ENCODE data around the gene SH3D19.

The SH3D19 gene

DNA sequence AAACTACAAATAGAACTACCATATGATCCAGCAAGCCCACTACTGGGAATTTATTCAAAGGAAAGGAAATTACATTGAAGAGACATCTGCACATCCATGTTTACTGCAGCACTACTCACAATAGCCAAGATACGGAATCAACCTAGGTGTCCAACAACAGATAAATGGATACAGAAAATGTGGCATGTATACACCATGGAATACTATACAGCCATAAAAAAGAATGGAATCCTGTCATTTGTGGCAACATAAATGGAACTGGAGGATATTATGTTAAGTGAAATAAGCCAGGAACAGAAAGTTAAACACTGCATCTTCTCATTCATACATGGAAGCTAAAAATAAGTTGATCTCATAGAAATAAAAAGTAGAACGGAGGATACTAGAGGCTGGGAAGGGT lies 167.9 kb downstream of the SH3D19 start:
- TF ChIP-seq, protein P1, sequence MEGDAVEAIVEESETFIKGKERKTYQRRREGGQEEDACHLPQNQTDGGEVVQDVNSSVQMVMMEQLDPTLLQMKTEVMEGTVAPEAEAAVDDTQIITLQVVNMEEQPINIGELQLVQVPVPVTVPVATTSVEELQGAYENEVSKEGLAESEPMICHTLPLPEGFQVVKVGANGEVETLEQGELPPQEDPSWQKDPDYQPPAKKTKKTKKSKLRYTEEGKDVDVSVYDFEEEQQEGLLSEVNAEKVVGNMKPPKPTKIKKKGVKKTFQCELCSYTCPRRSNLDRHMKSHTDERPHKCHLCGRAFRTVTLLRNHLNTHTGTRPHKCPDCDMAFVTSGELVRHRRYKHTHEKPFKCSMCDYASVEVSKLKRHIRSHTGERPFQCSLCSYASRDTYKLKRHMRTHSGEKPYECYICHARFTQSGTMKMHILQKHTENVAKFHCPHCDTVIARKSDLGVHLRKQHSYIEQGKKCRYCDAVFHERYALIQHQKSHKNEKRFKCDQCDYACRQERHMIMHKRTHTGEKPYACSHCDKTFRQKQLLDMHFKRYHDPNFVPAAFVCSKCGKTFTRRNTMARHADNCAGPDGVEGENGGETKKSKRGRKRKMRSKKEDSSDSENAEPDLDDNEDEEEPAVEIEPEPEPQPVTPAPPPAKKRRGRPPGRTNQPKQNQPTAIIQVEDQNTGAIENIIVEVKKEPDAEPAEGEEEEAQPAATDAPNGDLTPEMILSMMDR (IDR thresholded peaks at IDR 0.05), result no peak

DNA sequence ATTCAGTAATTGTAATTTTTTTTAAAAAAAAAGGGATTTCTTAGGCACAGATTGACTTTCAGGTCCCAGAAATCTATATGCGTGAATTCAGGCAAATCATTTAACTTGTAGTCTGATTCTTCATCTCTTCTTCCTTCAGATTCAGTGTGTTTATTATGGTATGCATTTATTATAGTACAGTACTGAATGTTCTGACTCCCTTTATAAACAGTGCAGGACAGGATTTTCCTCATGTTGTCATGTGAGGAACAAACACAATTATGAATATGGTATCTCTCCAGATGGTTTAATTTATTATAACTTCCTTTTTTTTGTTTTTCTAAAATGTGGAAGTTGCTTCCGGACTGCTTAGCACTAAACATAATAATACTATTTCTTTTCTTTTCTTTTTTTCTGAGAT lies 171.8 kb downstream of the SH3D19 start:
- TF ChIP-seq, protein P1 (IDR thresholded peaks at IDR 0.05), result no peak

DNA sequence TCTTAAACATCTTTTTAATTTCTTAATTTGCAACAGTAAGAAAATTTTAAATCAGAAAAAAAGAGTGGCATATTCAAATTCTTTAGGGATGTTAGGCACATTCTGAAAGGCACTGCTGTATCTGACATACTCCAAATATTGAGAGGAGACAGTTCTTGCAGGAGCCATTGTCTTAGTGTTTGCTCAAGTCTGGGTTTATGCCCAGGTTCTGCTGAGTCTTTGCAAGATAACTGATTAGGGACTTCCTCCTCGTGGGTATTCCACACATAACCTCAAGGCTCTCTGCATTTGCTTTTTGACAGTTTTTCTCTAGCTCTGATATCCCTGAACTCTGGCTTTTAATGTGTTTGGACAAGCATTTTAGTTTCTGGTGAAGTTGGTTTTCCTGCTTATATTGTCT lies 173.4 kb downstream of the SH3D19 start:
- TF ChIP-seq, protein P1 (IDR thresholded peaks at IDR 0.05), result no peak

DNA sequence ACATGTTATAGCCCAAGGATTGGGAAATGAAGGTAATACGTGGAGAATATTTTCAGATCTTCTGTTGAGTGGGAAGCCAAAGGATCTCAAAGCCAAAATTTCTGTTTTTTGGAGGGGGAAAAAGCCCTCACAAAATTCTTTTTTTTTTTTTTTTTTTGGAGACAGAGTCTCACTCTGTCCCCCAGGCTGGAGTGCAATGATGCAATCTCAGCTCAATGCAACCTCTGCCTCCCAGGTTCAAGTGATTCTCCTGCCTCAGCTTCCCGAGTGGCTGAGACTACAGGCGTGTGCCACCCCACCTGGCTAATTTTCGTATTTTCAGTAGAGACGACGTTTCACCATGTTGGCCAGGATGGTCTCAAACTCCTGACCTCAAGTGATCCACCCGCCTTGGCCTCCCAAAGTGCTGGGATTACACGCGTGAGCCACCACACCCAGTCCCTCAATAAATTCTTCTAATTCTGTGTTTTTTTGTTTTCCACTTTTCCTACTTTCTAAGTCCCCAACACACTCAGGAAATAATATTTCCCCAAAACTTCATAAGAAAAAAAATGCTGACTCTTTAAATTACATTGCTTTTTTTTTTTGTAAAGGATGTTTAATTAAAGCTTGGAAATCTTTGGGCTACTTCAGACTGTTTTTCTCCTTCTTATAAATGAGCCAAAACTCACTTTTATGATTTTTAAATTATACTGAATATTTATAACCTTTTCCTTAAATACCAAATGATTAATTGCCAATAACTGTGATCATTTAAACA lies 174.4 kb downstream of the SH3D19 start:
- TF ChIP-seq, protein P1 (IDR thresholded peaks at IDR 0.05), result no peak

DNA sequence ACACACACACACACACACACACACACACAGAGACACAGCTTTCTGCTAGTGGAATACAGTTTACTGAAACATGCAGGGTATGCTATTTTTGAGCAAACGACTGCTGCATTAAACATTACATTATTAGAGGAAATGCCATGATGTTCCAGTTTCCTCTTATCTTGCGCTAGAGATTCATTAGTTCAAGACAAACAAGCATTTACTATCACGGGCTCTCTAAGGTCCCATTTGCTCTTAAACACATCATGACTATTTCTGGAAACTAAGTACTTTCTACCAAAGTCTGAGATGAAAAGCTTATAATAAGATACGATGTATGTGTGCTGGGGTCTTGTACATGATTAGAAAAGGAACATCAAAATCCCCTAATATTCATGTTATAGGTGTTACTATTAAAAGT lies 177.1 kb downstream of the SH3D19 start:
- TF ChIP-seq, protein P1 (IDR thresholded peaks at IDR 0.05), result no peak

DNA sequence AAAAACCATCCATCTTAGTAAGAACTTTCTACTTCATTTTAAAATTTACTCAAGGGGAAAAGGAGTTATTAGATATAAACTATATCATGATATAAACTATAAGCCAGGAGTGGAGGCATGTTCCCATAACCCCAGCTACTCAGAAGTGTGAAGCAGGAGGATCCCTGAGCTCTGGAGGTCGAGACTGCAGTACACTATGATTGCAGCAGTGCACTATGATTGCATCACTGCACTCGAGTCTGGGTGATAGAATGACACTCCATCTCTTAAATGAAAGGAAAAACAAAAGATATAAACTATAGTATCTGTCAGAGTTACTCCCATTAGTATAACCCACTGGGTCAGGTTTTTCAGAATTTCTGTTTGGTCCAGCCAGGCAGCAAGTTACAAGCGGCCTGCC lies 178.4 kb downstream of the SH3D19 start:
- TF ChIP-seq, protein P1 (IDR thresholded peaks at IDR 0.05), result no peak

DNA sequence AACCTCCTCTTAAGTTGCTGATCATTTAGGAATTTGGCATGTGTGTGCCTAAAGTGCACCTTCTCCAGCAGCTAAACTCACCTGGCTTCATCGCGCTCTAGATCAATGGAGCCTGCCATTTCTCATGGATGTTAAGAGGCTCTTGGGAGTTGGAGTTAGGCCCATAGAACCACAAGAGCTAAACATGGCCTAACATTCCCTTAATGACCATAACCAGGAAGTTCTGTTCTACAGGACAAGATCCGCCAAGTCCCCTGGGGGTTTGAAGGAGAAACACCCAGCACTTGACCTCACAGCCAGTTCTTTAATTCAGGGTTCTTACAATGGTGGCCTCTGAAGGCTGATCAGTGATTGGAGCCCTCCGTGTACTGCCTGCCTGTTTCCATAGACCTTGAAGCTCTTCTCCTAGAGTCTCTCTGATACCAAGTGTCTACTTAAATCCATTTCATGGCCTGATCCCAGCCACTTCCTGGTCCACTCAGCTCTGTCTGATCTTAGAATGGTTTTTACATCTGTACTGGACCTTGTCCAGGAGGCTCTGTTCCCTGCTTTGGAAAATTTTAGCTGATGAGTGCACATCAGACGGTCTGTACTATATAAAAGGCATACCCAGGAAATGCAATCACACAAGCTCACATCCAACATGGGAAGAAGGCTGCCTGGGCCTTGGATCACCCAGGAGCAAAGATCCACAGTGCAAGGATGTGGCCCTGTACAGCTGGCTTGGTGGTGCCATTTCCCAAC lies 180.9 kb downstream of the SH3D19 start:
- TF ChIP-seq, protein P1 (IDR thresholded peaks at IDR 0.05), result no peak
